ENCODE results near the gene MYCBPAP.

Gene MYCBPAP

DNA sequence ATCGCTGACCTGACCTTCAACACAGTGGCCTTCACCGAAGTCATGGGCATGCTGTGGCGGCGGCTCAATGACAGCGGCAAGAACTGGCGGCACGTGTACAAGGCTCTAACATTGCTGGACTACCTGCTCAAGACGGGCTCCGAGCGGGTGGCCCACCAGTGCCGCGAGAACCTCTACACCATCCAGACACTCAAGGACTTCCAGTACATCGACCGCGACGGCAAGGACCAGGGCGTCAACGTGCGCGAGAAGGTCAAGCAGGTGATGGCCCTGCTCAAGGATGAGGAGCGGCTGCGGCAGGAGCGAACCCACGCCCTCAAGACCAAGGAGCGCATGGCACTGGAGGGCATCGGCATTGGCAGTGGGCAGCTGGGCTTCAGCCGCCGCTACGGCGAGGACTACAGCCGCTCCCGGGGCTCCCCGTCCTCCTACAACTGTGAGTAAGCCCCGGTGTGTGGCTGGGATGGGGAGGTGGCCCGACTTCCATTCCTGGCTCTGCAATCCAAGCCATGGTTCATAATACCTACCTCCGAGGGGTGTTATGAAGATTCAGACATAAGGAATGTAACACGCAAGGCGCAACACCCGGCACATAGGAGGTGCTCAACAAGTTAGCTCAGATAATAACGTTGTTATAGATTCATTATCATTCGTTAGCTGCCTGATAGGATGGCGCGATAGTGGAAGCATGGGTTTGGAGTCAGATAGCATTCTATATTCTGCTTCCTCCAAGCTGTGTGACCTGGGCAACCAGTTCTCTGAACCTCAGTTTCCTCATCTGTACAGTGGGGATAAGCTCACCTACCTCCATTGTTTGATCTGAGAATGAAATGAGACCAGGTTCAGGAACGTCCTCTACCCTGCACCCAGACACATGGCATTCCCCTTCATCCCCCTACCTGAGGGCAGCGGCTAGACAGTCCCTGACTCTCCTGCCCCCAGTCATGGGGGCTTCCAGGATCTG lies 28.7 kb downstream of the MYCBPAP start:
- in situ Hi-C loops (cut with HindIII; ENCODE audit: low sequenced_read_pairs): no loop called here

DNA sequence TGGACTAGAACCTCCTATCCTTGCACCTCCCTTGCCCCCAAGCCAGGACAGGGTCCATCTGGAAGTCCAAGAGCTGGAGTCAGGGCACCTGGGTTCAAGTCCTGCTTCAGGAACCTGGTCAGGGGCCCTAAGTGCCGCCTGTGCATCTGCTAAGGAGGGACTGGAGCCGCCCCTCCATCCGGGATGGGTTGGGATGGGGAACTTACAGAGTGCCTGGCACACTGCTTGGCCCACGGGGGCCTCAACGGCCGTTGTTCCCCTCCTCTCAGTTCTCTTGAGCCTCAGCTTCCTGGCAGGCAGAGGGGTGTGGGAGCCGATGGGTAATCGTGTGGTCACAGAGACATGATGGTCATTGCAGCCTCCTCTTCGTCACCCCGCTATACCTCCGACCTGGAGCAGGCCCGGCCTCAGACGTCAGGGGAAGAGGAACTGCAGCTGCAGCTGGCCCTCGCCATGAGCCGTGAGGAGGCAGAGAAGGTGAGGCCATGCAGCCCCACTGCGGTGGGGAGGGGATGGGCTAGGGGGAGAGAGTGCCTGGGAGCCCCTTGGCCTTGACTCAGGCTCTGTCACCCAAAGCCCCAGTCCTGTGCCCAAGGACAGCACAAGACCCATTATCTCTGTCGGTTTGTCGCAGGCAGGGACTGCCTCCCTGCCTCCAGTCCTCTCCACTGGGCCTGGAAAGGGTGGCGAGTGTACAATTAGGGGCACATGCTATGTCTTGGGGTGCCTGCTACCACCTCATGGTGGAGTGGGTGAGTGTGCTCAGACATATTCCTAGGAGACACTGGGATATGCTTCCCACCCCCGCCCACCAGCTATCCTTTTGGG lies 29.7 kb downstream of the MYCBPAP start:
- in situ Hi-C loops (cut with HindIII; ENCODE audit: low sequenced_read_pairs): no loop called here

DNA sequence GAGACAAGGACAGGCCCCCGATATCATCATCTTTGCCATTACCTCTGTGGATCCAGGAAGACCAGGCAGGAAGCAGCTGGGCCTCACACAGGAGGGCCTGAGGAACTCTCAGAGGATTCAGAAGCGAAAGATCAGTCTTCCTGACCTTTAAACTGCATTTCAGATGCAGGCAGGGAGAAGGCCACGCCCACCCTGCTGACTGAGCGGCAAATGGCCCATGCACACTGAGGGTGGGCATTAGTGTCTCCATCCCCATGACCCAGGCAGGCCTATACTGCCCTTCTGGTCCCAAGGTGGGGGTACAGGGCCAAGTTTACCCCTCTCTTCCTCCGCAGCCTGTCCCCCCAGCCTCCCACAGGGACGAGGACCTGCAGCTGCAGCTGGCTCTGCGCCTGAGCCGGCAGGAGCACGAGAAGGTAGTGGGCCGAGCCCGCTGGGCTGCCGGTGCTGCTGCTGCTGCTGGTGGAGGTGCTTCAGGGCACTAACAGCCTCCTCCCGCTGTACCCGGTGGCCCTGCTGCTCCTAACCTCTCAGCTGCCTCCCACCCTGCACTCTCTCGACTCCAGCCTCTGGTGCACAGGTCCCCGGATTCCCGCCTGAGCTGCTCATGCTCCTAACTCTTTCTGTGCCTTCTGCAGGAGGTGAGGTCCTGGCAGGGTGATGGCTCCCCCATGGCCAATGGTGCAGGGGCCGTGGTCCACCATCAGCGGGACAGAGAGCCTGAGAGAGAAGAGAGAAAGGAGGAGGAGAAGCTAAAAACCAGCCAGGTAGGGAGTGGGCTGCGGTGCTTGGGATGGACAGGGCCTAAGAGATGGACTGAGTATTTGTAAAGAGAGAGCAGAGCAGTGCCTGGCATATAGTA lies 30.5 kb downstream of the MYCBPAP start:
- in situ Hi-C loops (cut with HindIII; ENCODE audit: low sequenced_read_pairs): no loop called here

DNA sequence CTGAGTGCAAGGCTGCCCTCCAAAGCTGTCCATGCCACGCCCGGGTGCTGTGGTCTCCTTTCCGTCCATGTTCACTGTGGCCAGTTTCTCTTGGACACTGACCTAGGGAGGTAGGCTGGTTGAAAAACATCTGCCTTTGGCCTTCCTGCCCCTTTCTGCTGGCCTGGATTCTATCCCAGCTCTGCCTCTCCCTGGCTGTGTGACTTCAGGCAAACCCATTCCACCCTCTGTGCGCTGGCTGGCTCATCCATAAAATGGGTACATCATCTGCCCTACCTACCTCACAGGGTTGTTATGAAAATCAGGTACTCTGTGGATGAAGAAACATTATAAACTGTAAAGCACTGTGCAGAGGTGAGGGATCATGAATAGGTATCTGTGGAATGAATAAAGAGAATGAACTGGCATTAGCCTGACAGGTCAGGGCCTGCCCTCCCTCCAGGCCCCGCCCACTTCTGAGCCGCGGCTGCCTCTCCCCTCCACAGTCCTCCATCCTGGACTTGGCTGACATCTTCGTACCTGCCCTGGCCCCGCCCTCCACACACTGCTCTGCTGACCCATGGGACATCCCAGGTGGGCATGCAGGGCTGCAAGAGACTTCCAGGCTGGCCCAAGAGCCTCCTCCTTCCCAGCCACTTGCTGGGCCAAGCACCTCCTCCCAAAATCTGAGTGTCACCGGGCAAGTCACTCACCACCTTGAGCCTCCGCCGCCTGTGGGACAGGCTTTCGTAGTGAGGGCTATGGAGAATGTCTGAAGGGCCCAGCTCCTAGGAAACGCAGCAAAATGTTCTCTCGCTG lies 31.7 kb downstream of the MYCBPAP start:
- in situ Hi-C loops (cut with HindIII; ENCODE audit: low sequenced_read_pairs): no loop called here

DNA sequence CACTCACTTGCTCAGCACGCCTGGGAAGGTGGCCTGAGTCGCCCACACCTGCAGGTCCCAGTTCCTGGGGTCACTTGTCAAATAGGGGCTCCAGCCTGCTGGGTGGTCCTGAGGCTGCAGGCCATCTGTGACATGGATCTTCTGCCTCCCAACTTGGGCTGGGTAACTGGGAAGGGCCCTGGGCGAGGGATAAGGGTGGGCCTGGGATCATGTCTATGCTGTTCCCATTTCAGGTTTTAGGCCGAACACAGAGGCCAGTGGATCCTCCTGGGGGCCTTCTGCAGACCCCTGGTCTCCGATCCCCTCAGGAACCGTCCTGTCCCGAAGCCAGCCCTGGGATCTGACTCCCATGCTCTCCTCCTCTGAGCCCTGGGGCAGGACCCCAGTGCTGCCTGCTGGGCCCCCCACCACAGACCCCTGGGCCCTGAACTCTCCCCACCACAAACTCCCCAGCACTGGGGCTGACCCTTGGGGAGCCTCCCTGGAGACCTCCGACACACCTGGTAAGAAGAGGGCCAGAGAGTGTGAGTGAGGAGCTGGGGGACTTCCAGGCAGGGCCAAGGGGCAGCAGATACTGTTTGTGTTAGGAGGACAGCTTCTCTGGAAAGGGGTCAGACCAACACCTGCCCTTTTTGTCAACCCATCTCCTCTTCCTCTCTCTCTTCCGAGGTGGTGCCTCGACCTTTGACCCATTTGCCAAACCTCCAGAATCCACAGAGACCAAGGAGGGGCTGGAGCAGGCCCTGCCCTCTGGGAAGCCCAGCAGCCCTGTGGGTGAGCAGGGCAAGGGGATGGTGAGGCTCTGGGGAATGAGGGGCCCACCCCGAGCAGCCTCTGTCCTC lies 32.5 kb downstream of the MYCBPAP start:
- in situ Hi-C loops (cut with HindIII; ENCODE audit: low sequenced_read_pairs): no loop called here

DNA sequence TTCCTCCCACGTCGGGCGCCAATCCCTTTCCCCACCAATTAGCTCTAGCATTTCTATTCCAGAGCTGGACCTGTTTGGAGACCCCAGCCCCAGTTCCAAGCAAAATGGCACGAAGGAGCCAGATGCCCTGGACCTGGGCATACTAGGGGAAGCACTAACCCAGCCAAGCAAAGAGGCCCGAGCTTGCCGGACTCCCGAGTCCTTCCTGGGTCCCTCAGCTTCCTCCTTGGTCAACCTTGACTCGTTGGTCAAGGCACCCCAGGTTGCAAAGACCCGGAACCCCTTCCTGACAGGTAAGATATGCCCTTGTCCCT lies 33.1 kb downstream of the MYCBPAP start:
- in situ Hi-C loops (cut with HindIII; ENCODE audit: low sequenced_read_pairs): no loop called here

DNA sequence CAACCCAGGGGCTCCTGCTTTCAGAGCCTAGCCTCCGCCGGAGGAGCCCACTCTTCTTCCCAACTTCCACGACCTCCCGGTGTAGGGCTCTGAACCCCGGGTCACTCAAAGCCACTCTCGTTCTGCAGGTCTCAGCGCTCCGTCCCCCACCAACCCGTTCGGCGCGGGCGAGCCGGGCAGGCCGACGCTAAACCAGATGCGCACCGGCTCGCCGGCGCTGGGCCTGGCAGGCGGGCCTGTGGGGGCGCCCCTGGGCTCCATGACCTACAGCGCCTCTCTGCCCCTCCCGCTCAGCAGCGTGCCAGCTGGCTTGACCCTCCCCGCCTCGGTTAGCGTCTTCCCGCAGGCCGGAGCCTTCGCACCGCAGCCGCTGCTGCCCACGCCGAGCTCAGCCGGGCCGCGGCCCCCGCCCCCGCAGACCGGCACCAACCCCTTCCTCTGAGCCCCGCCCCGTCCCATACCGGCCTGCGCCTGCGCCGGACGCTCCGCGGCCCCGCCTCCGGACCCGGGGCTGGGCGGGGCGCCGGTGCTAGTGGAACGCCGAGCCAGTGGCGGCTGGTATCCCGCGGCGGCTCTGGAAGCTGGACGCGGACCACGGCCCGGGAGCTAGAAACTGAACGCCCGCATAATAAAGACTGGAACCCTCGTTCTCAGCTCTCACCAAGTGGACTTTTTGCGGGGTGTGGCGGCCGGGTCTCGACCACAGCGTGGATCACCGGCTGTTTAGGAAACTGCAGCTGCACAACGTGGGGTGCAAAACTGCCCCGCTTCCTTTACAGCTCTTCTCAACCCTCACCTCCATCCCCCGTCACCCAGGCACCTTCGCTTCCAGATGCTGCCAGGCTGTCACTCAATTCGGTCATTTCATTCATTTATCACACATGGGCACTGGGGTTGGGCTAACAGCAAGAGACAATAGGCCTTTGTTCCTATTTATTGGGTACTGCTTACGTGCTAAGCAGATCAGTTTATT lies 33.8 kb downstream of the MYCBPAP start:
- in situ Hi-C loops (cut with HindIII; ENCODE audit: low sequenced_read_pairs): no loop called here

DNA sequence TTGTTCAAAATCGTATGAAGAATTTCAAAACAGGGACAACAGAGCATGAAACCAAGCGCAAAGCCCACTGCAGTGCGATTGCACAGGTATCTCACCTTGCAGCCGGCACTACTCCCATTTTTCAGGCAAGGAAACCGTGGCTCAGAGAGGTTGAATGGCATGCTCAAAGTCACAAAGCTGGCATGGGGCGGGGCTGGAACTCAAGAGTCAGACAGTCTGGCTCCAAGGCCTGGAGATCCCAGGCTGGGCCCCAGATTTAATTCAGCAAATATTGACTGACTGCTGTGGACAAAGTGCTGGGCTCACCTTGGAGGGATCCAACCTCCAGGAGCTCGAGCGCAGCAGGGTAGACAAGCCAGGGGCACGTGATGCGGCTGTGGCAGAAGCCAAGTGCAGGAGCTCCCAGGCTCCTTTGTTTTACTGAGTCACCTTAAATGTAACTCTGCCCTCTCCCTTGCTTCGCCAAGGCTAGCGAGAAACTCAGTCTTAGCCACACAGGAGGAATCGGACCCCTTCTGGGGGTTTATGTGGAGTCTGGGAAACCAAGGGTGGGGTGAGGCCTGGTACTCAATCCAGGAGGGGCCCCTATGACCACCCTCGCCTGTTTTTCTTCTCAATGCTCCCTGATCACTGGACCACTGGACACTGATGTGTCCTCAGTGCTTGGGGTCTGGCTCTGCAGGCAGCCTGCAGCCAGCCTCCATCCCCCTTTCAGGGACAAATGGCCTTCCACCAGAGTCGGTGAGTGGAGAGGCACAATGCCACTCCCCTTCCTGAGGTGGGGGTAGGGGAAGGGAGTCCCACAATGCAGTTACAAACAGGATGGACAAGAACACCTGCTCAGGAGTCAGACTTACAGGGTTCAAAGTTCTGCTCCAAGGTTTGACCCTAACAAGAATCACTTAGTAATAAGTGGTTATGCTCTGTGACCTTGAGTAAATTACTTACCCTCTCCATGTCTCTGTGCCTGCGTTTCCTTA lies 34.8 kb downstream of the MYCBPAP start:
- in situ Hi-C loops (cut with HindIII; ENCODE audit: low sequenced_read_pairs): no loop called here

DNA sequence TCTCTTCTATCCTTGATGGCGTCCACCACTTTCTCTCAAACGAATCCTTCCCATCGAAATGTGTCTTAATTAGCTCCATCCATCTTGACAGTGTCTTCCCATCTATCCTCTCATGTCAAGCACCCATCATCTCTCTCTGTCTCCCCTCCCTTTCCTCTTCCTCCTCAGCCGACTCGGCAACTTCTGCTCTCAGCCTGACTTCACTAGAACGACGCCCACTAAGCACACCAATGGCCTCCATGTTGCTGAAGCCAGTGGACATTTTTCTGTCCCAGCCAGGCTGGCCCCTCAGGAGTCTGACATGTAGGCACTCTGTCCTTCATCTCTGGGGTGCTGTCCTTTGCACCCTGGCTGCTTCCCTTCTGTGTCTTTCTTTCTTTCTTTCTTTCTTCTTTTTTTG lies 36.3 kb downstream of the MYCBPAP start:
- in situ Hi-C loops (cut with HindIII; ENCODE audit: low sequenced_read_pairs): no loop called here

DNA sequence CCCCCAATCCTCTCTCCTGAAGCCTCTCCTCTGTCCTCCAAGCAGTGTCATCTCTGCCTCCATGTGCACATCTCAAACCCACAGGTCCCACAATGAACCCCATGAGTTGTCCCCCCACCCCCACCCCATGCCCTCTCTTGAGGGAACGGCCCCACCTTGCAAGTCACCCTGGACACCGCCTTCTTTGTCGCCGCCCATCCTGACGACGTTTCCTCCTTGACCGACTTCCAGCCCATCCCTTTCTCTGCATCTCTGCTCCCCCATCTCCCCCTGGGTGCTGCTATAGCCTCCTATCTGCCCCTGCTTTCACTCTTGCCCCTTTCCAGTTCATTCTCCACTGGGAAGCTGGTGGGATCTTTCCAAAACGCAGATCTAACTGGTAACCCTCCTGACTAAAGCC lies 37.1 kb downstream of the MYCBPAP start:
- in situ Hi-C loops (cut with HindIII; ENCODE audit: low sequenced_read_pairs): no loop called here

DNA sequence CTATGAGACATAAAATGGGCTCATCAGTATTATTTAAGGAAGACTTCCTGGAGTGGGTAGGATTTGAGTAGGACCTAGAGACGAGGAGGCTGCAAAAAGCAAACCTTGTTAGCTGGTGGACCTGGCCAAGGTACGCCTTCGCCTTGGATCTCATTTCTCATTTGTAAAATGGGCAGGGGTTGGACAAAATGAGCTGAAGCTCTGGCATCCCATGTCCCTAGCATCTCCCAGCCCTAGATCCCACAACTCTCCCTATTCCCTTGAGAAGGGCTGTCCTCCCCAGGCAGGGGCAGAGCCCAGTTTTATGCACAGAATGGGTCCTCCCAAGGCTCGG lies 38.4 kb downstream of the MYCBPAP start:
- in situ Hi-C loops (cut with HindIII; ENCODE audit: low sequenced_read_pairs): no loop called here

DNA sequence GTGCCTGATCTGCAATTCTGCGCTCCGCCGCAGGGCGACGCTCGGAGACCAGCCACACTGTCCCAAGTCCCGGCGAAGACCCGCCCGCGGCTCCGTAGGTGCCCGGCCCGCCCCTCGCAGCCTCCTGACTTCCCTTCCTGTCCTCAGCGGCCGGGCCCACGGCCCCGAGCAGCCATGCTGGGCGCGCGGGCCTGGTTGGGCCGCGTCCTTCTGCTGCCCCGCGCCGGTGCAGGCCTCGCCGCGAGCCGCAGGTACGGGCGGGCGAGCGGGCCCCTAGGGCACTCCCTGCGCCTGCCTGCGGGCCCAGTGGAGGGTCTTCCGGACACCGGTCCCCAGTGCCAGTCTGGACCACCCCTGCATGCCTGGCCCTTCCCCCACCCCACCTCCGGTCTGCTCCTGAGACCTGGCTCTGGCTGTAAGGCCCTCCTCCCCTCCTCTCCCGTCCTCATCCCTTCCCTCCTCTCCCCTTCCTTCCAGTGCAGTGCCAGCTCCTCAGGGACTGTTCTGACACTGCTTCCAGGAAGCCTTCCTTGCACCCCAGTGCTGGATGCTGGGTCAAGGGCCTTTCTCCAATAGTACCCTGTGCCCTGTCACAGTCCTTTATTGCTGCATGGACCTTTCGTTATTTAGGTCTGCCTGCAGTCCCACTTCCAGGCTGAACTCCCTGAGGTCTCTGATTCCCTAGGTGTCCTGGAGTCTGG lies 38.9 kb downstream of the MYCBPAP start, which contains the start of gene SPATA20:
Gene SPATA20, plus strand, starts transcription at position 140 of the 701 bp plus-strand sequence. Its CDS starts 35 bp downstream, at position 175.
- in situ Hi-C loops (cut with HindIII; ENCODE audit: low sequenced_read_pairs): no loop called here

DNA sequence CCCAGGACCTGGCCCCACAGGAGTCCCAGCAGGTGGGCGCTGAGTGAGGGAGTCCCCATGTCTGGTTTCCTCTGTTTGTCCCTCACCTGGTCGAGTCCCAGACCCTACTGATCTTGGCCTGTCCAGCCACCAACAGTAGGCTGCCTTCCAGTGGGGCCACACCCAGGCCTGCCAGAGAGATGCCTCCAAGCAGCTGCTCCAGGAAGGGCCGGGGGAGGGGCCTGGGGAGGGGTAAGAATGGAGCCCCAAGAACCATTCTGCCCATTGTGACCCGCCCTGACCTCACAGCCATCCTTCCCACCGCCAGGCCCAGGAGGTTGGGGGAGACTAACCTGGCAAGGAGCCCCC lies 39.5 kb downstream of the MYCBPAP start:
- in situ Hi-C loops (cut with HindIII; ENCODE audit: low sequenced_read_pairs): no loop called here

DNA sequence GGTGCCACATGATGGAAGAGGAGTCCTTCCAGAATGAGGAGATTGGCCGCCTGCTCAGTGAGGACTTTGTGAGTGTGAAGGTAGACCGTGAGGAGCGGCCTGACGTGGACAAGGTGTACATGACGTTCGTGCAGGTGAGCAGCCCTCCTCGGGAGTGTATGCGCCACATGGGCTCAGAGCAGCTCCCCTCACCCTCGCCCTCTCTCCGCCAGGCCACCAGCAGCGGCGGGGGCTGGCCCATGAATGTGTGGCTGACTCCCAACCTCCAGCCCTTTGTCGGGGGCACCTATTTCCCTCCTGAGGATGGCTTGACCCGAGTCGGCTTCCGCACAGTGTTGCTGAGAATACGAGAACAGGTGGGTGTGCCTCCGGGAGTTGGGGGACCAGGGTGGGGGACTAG lies 40.6 kb downstream of the MYCBPAP start:
- in situ Hi-C loops (cut with HindIII; ENCODE audit: low sequenced_read_pairs): no loop called here

DNA sequence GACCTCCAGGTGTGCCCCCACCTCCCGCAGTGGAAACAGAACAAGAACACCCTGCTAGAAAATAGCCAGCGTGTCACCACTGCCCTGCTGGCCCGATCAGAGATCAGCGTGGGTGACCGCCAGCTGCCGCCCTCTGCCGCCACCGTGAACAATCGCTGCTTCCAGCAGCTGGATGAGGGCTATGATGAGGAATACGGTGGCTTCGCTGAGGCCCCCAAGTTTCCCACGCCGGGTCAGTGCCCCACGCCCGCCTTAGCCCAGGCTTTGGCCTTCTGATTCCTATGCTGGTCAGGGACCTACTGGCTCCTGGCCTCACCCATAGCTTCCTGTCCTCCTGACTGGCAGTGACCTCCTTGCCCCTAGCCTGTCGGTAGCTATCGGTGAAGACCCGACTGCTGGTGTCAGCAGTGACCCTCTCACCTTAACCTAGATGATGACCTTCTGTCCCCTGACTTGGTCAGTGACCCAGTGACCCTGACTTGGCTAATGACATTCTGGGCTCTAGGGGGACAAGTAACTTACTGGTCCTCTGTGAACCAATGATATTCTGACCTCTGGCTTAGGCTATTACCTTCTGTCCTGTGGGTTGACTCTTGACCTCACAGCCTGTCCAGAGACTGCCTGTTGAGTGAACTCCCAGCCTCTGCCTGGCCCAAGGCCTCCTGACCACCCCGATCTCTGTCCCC lies 41.2 kb downstream of the MYCBPAP start:
- in situ Hi-C loops (cut with HindIII; ENCODE audit: low sequenced_read_pairs): no loop called here

DNA sequence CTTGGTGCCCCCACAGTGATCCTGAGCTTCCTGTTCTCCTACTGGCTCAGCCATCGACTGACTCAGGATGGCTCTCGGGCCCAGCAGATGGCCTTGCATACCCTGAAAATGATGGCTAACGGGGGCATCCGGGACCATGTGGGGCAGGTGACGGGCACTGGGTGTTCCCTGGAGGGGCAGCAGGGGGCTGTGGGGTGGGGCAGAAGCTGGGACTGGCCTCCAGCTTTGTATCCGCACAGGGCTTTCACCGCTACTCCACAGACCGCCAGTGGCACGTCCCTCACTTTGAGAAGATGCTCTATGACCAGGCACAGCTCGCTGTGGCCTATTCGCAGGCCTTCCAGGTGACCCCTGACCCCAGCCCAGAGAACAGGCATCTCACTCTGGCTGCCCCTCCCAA lies 41.7 kb downstream of the MYCBPAP start:
- in situ Hi-C loops (cut with HindIII; ENCODE audit: low sequenced_read_pairs): no loop called here
